ENCODE results near the gene SERPINA9. TPM values are rescaled to one million over a fixed set of nuclear protein-coding genes. Genes with fewer than 3 reads are reported as not detected.

Gene SERPINA9
- total and polyA plus RNA-seq, 8 donors, result 1.1 TPM; not detected in 7

GRCh38 chr14:94464290-94464689 is 11.7 kb downstream of the SERPINA9 start:
- Histone ChIP-seq H3K36me3 (no peaks in the 10 kb centered on the region), H3K4me3 (no peak overlapping the region), H3K27me3 (no peaks in the 10 kb centered on the region), H3K27ac (no peak overlapping the region), H3K4me1 (no peaks in the 10 kb centered on the region), H3K9me3 (peaks cover 0 to 25% (median 19%) of the 10 kb centered on the region in 4 donors)
- intact Hi-C loops (cut with DNase I; ENCODE audit: low total_unique reads), result no loop called here
- TF ChIP-seq CTCF (IDR thresholded peaks at IDR 0.05) (no peak), EP300 (IDR thresholded peaks at IDR 0.05) (no peak), POLR2AphosphoS5 (IDR thresholded peaks at IDR 0.05) (no peak), POLR2A (IDR thresholded peaks at IDR 0.05) (no peak)
- WGBS, 5 donors, result 74 to 94% (median 89%) methylated on average over 5 of the region's 5 CpGs
- DNase-seq, result no peak

DNA sequence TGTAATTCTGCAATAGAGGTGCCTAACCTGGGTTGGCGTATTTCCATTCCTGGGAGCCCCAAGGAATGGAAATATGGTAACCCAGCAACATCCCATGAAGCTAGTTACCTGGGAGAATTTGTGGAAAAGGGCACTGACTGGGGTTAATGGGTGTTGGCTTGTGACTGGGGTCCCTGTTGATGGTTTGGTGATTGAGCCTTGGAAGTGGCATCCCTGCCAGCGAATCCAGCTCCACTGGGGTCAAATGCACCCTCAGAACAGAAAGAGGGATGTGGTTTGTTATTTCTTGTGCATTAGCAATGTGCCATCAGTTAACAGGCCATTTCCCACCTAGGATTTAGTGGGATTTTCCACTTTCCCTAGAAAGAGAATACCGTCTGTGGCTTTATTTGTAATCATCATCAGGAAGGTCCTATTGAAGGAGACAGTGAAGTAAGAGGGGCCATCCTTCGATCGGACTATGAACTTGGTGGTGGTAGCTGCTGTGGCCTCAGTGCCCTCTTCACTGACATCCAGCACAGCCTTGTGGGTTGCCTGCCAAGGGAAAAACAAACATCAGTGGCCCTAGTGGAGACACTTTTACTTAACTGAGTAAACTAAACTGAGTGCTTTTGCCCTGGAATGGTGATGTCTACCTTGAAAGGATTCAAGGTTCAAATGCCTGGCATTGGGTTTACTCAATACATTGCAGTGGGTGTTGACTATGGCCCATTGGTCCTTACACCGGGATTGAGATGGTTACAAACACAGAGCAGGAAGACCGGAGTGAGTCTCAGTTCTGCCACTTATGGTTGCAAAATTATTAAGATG is 13.0 kb downstream of the SERPINA9 start:
- intact Hi-C loops (cut with DNase I; ENCODE audit: low total_unique reads), result no loop called here
- no peaks in the 10 kb centered on the region for H3K4me1 ChIP-seq
- peaks cover 0 to 31% (median 23%) of the 10 kb centered on the region in 4 donors for H3K9me3 ChIP-seq
- no peak overlapping the region for H3K27ac ChIP-seq
- H3K36me3 ChIP-seq, result no peaks in the 10 kb centered on the region
- no peak for DNase-seq
- WGBS, 5 donors, result 83 to 91% (median 90%) methylated on average over 7 of the region's 7 CpGs
- H3K27me3 ChIP-seq, result no peaks in the 10 kb centered on the region
- H3K4me3 ChIP-seq, result no peak overlapping the region
- TF ChIP-seq POLR2A (IDR thresholded peaks at IDR 0.05) (no peak), EP300 (IDR thresholded peaks at IDR 0.05) (no peak), POLR2AphosphoS5 (IDR thresholded peaks at IDR 0.05) (no peak), CTCF (IDR thresholded peaks at IDR 0.05) (no peak)

- intact Hi-C loops (cut with DNase I; ENCODE audit: low total_unique reads), result no loop called here
- no peak for DNase-seq
- Histone ChIP-seq H3K27me3 (no peaks in the 10 kb centered on the region), H3K4me3 (no peak overlapping the region), H3K27ac (no peak overlapping the region), H3K36me3 (no peaks in the 10 kb centered on the region), H3K4me1 (no peaks in the 10 kb centered on the region), H3K9me3 (peaks cover 0 to 33% (median 25%) of the 10 kb centered on the region in 4 donors)
- TF ChIP-seq CTCF (IDR thresholded peaks at IDR 0.05) (no peak), POLR2A (IDR thresholded peaks at IDR 0.05) (no peak), POLR2AphosphoS5 (IDR thresholded peaks at IDR 0.05) (no peak), EP300 (IDR thresholded peaks at IDR 0.05) (no peak)
- 81 to 93% (median 88%) methylated on average over 6 of the region's 6 CpGs for WGBS, 5 donors
These were observed 13.8 kb downstream of the SERPINA9 start for GRCh38 chr14:94462219-94462551.

- WGBS, 5 donors, result 75 to 88% (median 86%) methylated on average over 15 to 19 of the region's 19 CpGs
- Histone ChIP-seq H3K27me3 (no peaks in the 10 kb centered on the region), H3K4me1 (no peaks in the 10 kb centered on the region), H3K9me3 (peaks cover 0 to 34% (median 26%) of the 10 kb centered on the region in 4 donors), H3K36me3 (no peaks in the 10 kb centered on the region), H3K4me3 (no peak overlapping the region), H3K27ac (no peak overlapping the region)
- intact Hi-C loops (cut with DNase I; ENCODE audit: low total_unique reads), result no loop called here
- TF ChIP-seq EP300 (IDR thresholded peaks at IDR 0.05) (no peak), POLR2A (IDR thresholded peaks at IDR 0.05) (no peak), CTCF (IDR thresholded peaks at IDR 0.05) (no peak), POLR2AphosphoS5 (IDR thresholded peaks at IDR 0.05) (no peak)
- no peak for DNase-seq
These were observed 14.3 kb downstream of the SERPINA9 start for GRCh38 chr14:94461526-94462218.
